MM.1S (cell line): ENCODE data around the gene MBOAT2.

Source experiments
- DNase-seq: peaks from one replicate; pipeline ENCODE4 v3.0.0-alpha.2; 2015
- H2AFZ ChIP-seq: fragments of 300-600 bp; sonication (generic); 2 replicates; pipeline ENCODE4 v1.6.0; 2016; ENCODE audit warnings: antibody characterized with exemption, low read length
- H3F3A ChIP-seq: fragments of 300-600 bp; sonication (generic); 2 replicates; pipeline ENCODE4 v1.6.1; 2016; ENCODE audit warnings: mild to moderate bottlenecking, antibody characterized with exemption, low read length, moderate library complexity, mixed read lengths; ENCODE audit not compliant: insufficient read depth
- H3K27ac ChIP-seq: fragments of 300-600 bp; sonication (generic); 2 replicates; pipeline ENCODE4 v1.5.1; 2016; ENCODE audit warnings: mild to moderate bottlenecking, low read length
- H3K27me3 ChIP-seq: fragments of 300-600 bp; sonication (generic); replicated peaks from 2 replicates; pipeline ENCODE4 v1.6.0; 2016; ENCODE audit warnings: low read length; ENCODE audit not compliant: insufficient read depth
- H3K36me3 ChIP-seq: fragments of 300-600 bp; sonication (generic); replicated peaks from 2 replicates; pipeline ENCODE4 v1.6.1; 2016; ENCODE audit warnings: mild to moderate bottlenecking, low read length, mixed read lengths; ENCODE audit not compliant: insufficient read depth
- H3K4me1 ChIP-seq: fragments of 300-600 bp; sonication (generic); 2 replicates; pipeline ENCODE4 v1.6.1; 2016; ENCODE audit warnings: low read length, mixed read lengths
- H3K4me2 ChIP-seq: fragments of 300-600 bp; sonication (generic); 2 replicates; pipeline ENCODE4 v1.6.0; 2016; ENCODE audit warnings: low read depth, low read length
- H3K4me3 ChIP-seq: fragments of 300-600 bp; sonication (generic); 2 replicates; pipeline ENCODE4 v1.5.1; 2016; ENCODE audit warnings: low read length, mixed read lengths
- H3K79me2 ChIP-seq: fragments of 300-600 bp; sonication (generic); 2 replicates; pipeline ENCODE4 v1.6.1; 2016; ENCODE audit warnings: mixed run types, low read length, mixed read lengths
- H3K9ac ChIP-seq: fragments of 300-600 bp; sonication (generic); 2 replicates; pipeline ENCODE4 v1.6.1; 2016; ENCODE audit warnings: low read length, mixed read lengths
- H3K9me2 ChIP-seq: fragments of 300-600 bp; sonication (generic); replicated peaks from 2 replicates; pipeline ENCODE4 v1.6.1; 2016; ENCODE audit warnings: mild to moderate bottlenecking, low read length, mixed read lengths; ENCODE audit not compliant: insufficient read depth
- H3K9me3 ChIP-seq: fragments of 300-600 bp; sonication (generic); replicated peaks from 2 replicates; pipeline ENCODE4 v1.6.1; 2016; ENCODE audit warnings: mild to moderate bottlenecking, low read length, mixed read lengths; ENCODE audit not compliant: insufficient read depth
- H4K20me1 ChIP-seq: fragments of 300-600 bp; sonication (generic); 2 replicates; pipeline ENCODE4 v1.6.1; 2016; ENCODE audit warnings: mild to moderate bottlenecking, low read length, moderate library complexity, mixed read lengths; ENCODE audit not compliant: insufficient read depth
- EZH2 ChIP-seq: fragments of 300-600 bp; sonication (generic); optimal IDR thresholded peaks from 2 replicates; pipeline ENCODE3; 2017; ENCODE audit warnings: low read depth, mild to moderate bottlenecking, antibody characterized with exemption, low read length, mixed read lengths
- EZH2phosphoT487 ChIP-seq: fragments of 300-600 bp; sonication (generic); IDR thresholded peaks from 2 replicates; pipeline ENCODE4 v1.6.1; 2018; ENCODE audit warnings: antibody characterized with exemption, low read length
- TF ChIP-seq, protein P1 (sequence below): fragments of 300-600 bp; sonication (generic); IDR thresholded peaks from 2 replicates; pipeline ENCODE4 v1.5.1; 2016; ENCODE audit warnings: antibody characterized with exemption, low read length, mixed read lengths

Gene MBOAT2

DNA sequence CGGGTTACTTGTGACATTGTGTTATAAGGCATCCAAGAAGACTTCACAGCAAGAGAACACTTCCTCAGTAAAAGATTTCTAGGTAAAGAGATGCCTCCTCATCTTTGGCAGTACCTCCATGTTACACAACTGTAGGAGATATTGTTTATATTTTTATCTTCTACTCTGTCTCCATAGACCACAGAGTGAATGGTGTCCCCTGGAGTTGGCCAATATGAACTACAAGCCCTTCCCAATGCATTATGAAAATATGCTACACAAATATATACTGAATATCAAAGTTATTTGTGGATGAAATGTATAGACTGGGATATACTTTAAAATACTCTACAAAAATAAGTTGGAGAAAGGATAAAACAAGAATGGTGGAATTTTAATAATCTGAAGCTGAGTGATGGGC, 46.7 kb downstream of the MBOAT2 start:
- no peak overlapping the region for H3K4me2 ChIP-seq
- no peaks in the 10 kb centered on the region for H3K9me3 ChIP-seq
- no peak overlapping the region for H3K27ac ChIP-seq
- no peak overlapping the region for H3K9ac ChIP-seq
- TF ChIP-seq, protein P1, sequence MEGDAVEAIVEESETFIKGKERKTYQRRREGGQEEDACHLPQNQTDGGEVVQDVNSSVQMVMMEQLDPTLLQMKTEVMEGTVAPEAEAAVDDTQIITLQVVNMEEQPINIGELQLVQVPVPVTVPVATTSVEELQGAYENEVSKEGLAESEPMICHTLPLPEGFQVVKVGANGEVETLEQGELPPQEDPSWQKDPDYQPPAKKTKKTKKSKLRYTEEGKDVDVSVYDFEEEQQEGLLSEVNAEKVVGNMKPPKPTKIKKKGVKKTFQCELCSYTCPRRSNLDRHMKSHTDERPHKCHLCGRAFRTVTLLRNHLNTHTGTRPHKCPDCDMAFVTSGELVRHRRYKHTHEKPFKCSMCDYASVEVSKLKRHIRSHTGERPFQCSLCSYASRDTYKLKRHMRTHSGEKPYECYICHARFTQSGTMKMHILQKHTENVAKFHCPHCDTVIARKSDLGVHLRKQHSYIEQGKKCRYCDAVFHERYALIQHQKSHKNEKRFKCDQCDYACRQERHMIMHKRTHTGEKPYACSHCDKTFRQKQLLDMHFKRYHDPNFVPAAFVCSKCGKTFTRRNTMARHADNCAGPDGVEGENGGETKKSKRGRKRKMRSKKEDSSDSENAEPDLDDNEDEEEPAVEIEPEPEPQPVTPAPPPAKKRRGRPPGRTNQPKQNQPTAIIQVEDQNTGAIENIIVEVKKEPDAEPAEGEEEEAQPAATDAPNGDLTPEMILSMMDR, result no peak
- TF ChIP-seq EZH2phosphoT487, result no peak
- no peak for TF ChIP-seq EZH2
- H4K20me1 ChIP-seq, result no peaks in the 10 kb centered on the region
- no peaks in the 10 kb centered on the region for H3K79me2 ChIP-seq
- H3K4me3 ChIP-seq, result no peak overlapping the region
- no peaks in the 10 kb centered on the region for H3K4me1 ChIP-seq
- H2AFZ ChIP-seq, result no peak overlapping the region
- DNase-seq, result no peak
- H3K27me3 ChIP-seq, result no peaks in the 10 kb centered on the region
- no peaks in the 10 kb centered on the region for H3K36me3 ChIP-seq
- no peaks in the 10 kb centered on the region for H3K9me2 ChIP-seq
- no peaks in the 10 kb centered on the region for H3F3A ChIP-seq

DNA sequence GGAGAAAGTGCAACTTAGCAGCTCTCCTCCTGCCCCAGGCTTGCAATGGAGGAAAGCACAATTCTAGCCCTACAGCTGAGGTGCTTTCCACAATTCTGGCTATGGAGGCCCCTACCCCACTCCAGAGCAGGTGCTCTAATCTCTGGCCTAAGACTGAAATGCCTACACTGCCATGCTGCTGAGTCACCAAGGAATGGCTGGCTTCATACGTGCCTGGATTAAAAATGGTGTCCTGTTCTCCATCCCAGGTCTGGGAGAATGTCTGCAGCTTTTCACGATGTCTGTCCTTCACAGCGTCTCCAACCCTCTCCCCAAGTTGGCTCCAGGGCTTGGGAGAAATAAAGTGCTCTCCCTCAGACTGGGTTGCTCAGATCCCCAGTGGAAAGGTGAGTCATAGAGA, 48.5 kb downstream of the MBOAT2 start:
- no peaks in the 10 kb centered on the region for H3K9me2 ChIP-seq
- no peaks in the 10 kb centered on the region for H3K27me3 ChIP-seq
- H2AFZ ChIP-seq, result no peak overlapping the region
- H3K9me3 ChIP-seq, result no peaks in the 10 kb centered on the region
- no peak for DNase-seq
- no peak overlapping the region for H3K9ac ChIP-seq
- no peak overlapping the region for H3K4me2 ChIP-seq
- H3K4me1 ChIP-seq, result no peaks in the 10 kb centered on the region
- H3K36me3 ChIP-seq, result no peaks in the 10 kb centered on the region
- H3K4me3 ChIP-seq, result no peak overlapping the region
- no peaks in the 10 kb centered on the region for H3F3A ChIP-seq
- H4K20me1 ChIP-seq, result no peaks in the 10 kb centered on the region
- TF ChIP-seq, protein P1, result no peak
- no peak for TF ChIP-seq EZH2
- TF ChIP-seq EZH2phosphoT487, result no peak
- no peaks in the 10 kb centered on the region for H3K79me2 ChIP-seq
- no peak overlapping the region for H3K27ac ChIP-seq

DNA sequence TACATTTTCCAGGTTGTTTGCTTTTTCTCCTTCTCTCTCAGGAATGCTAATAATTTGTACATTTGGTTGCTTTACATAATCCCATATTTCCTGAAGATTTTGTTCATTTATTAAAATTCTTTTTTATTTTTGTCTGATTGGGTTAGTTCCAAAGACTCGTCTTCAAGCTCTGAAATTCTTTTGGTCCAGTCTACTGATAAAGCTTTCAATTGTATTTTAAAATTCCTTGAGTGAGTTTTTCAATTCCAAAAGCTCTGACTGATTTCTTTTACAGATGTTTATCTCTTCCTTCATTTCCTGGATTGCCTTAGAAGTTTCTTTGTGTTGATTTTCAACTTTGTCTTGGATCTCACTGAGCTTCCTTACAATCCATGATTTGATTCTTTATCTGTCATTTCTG, 50.0 kb downstream of the MBOAT2 start:
- Histone ChIP-seq H3K9me2 (no peaks in the 10 kb centered on the region), H3K27me3 (no peaks in the 10 kb centered on the region), H3K4me2 (no peak overlapping the region), H3K4me1 (no peaks in the 10 kb centered on the region), H3K9ac (no peak overlapping the region), H2AFZ (no peak overlapping the region), H3F3A (no peaks in the 10 kb centered on the region), H3K9me3 (no peaks in the 10 kb centered on the region), H3K27ac (no peak overlapping the region), H4K20me1 (no peaks in the 10 kb centered on the region), H3K36me3 (no peaks in the 10 kb centered on the region), H3K4me3 (no peak overlapping the region), H3K79me2 (no peaks in the 10 kb centered on the region)
- TF ChIP-seq EZH2phosphoT487, result no peak
- no peak for DNase-seq

DNA sequence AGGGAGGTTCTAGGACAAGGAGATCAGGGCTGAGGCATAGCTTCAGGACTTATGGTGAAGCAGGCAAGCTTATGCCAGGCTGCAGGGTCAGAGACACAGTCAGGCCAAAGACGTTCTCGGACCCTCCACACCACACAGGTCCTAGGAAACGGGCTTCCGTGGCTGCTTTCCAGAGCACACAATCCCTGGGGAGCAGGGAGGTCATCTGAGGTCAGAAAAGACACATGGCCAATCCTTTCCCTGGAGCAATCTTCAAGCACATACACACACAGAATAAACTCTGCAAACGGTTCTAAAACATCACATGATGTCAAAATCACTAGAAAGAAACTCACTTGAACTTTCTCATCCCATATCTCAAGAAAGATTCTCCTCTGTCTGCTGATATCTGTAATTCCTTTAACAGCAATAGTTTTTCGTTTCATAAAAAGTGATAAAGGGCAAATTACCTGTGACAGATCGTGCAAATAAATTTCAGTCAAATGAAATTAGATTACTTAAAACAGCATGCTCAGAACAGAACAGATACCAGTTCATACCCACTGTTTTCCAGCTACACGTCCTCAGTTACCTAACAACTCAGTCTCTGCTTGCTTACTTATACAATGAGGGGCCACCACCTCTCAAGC, 63.9 kb downstream of the MBOAT2 start:
- no peak overlapping the region for H3K4me2 ChIP-seq
- H3K9ac ChIP-seq, result no peak overlapping the region
- no peak overlapping the region for H3K4me3 ChIP-seq
- no peaks in the 10 kb centered on the region for H4K20me1 ChIP-seq
- no peaks in the 10 kb centered on the region for H3K36me3 ChIP-seq
- no peaks in the 10 kb centered on the region for H3K27me3 ChIP-seq
- H3F3A ChIP-seq, result no peaks in the 10 kb centered on the region
- no peak overlapping the region for H3K27ac ChIP-seq
- H3K4me1 ChIP-seq, result no peaks in the 10 kb centered on the region
- DNase-seq, result no peak
- H3K9me2 ChIP-seq, result no peaks in the 10 kb centered on the region
- TF ChIP-seq EZH2phosphoT487 (no peak), EZH2 (no peak)
- TF ChIP-seq, protein P1, result no peak
- H2AFZ ChIP-seq, result no peak overlapping the region
- no peaks in the 10 kb centered on the region for H3K79me2 ChIP-seq
- H3K9me3 ChIP-seq, result no peaks in the 10 kb centered on the region
